SK-N-MC (cell line): ENCODE measurements around the gene ALPL.

ENCODE experiments used
- EZH2 ChIP-seq: fragments of 200-600 bp; sonication (generic); IDR thresholded peaks from one replicate; pipeline ENCODE4 v1.6.1; 2017; ENCODE audit warnings: antibody characterized with exemption
- FOXP2 ChIP-seq: optimal IDR thresholded peaks from 2 replicates; pipeline ENCODE3; 2011; ENCODE audit warnings: mild to moderate bottlenecking, moderate library complexity; ENCODE audit not compliant: insufficient read depth; ENCODE audit errors: extremely low read length, control extremely low read depth
- POLR2AphosphoS5 ChIP-seq: IDR thresholded peaks from 2 replicates; pipeline ENCODE4 v1.6.1; 2012; ENCODE audit warnings: mild to moderate bottlenecking, low read depth, low read length, borderline replicate concordance

GRCh38 chr1:21626921-21627339, 117.7 kb downstream of the ALPL start:
- no peak for TF ChIP-seq POLR2AphosphoS5
- no peak for TF ChIP-seq EZH2
- no peak for TF ChIP-seq FOXP2
